Panc1 (cell line): ENCODE measurements around the gene PSG7.
"Not testable (repeated sequence)": the region's sequence is repeated elsewhere in the genome, so short reads cannot be mapped to it uniquely, and the experiment has no call there.

Source experiments
- POLR2AphosphoS5 ChIP-seq: IDR thresholded peaks from 2 replicates; pipeline ENCODE4 v1.6.1; 2012; ENCODE audit warnings: mild to moderate bottlenecking, low read depth, low read length, moderate library complexity
- TF ChIP-seq, protein P1 (sequence below): fragments of 450-650 bp; IDR thresholded peaks from 2 replicates; pipeline ENCODE4 v1.5.1; 2017; ENCODE audit warnings: mild to moderate bottlenecking

DNA sequence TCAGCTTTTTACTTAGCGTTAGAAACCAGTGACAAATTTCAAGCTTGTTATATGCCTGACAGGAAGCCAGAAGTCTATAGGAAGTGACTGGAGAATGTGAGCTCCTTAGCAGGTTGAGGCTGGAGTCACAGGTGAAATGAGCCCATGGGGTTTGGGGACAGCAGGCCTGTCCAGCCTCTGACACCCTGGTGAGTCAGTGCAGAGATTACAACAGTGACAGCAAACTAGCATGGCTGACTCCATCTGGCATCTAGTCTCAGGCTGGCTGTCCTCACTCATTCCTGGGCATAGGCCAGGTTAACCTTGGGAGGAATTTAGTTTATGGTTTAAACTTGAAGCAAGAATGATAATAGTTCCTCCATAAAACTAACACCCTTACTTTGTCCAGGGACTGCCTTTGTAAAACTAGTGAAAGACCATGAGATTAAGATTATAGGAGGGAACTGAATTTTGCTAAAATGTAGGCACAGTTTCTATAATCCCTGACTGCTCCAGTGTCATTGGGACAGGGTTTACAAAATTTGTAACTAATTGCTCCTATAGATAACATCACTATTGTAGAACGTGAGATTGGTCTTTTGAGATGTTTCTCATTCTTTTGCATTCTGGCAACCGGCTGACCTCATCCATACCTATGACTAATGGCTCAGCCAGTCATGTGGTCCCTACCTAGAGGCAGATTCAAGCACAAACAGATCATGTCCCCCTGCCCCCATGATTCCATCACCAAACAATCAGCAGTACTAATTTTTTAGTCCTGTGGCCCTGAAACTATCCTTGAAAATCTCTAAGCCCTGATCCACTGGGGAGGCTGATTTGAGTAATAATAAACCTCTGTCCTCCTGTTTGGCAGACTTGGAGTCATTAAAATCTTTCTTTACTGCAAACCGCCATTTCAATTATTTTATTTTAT, 61.9 kb downstream of the PSG7 start:
- TF ChIP-seq, protein P1, sequence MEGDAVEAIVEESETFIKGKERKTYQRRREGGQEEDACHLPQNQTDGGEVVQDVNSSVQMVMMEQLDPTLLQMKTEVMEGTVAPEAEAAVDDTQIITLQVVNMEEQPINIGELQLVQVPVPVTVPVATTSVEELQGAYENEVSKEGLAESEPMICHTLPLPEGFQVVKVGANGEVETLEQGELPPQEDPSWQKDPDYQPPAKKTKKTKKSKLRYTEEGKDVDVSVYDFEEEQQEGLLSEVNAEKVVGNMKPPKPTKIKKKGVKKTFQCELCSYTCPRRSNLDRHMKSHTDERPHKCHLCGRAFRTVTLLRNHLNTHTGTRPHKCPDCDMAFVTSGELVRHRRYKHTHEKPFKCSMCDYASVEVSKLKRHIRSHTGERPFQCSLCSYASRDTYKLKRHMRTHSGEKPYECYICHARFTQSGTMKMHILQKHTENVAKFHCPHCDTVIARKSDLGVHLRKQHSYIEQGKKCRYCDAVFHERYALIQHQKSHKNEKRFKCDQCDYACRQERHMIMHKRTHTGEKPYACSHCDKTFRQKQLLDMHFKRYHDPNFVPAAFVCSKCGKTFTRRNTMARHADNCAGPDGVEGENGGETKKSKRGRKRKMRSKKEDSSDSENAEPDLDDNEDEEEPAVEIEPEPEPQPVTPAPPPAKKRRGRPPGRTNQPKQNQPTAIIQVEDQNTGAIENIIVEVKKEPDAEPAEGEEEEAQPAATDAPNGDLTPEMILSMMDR = not testable (repeated sequence)
- TF ChIP-seq POLR2AphosphoS5 = not testable (repeated sequence)
